Stimulated activated CD8-positive, alpha-beta memory T cell treated with anti-CD3 and anti-CD28 coated beads, Interleukin-7, amount 100 ng/mL, for 1 hour (primary cell): ENCODE data around the gene RNF34.
A peak's percentile ranks its signal among the peaks of the same experiment; 100 is the strongest.

ENCODE experiments used
- DNase-seq, 2 donors: peaks; one replicate each; pipeline ENCODE4 v3.0.0-alpha.2; 2020; ENCODE audit warnings: low read depth in 2 of 2

RNF34 gene

DNA sequence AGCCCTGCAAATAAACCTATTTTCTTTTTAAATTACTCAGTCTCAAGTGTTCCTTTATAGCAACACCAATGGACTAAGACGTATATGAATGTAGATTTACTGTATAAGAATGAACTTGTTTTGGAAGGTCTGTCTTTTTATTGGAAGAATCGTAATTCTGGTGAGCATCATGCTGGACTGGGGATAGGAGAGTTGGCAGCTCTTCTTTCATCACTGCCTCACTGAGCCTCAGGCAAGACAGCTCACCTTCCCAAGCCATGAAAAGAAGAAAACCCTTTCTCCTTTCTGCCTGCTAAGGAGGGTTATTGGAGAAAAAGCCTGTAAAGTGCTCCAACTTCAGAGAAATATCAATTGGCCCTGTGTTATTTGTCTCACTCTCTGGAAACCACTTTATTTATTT lies 9.1 kb upstream of the RNF34 start:
- DNase-seq: no peak

DNA sequence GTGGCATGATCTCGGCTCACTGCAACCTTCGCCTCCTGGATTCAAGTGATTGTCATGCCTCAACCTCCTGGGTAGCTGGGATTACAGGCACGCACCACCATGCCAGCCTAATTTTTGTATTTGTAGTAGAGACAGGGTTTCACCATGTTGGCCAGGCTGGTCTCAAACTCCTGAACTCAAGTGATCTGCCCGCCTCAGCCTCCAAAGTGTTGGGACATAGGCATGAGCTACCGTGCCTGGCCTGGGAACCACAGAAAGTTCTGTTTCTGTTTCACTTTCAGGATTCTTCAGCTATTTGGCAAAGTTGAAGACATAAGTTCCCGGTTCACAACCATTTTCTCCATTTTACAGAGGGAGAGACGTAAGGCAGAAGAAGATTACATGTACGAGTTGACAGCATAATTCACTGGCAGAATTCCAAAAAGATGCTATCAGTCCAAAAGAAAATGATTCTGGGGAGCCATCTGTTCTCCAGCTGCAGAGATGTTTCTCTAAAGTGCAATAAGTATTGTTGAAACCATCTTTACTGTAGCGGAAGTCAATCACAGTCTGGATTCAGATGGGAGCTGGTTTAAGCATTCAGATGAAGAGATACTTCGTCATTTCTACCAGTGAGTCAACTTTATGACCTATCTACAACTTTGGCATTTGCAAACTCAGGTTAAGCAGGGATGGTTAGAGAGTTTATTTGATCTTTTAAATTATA lies 8.1 kb upstream of the RNF34 start:
- no peak for DNase-seq

DNA sequence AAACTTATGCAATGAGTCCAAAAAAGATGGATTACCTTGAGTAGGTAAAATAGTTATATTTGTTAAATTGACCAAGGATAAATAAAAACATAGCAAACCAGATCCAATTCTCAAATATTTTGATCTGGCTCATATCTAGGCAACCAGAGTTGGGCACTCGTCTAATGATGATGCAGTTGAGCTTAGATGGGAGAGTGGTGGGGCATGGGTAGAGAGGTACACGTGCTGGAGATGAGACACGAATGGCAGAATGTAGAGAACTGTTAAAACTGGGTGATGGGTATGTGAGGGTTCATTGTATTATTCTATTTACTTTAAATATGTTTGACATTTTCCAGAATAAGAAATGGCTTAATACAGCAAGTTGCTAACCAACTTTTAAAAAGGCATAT lies 7.6 kb upstream of the RNF34 start:
- no peak for DNase-seq

DNA sequence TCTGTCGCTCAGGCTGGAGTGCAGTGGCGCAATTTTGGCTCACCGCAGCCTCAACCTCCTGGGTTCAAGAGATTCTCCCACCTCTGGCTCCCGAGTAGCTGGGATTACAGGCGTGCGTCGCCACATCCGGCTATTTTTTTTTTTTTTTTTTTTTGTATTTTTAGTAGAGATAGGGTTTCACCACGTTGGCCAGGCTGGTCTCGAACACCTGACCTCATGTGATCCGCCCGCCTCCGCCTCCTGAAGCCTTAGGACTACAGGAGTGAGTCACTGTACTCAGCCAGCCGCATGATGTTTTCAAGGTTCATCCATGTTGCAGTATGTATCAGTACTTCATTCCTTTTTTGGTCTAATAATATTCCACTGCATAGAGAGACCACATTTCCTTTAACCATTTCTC lies 2.4 kb upstream of the RNF34 start:
- no peak for DNase-seq

DNA sequence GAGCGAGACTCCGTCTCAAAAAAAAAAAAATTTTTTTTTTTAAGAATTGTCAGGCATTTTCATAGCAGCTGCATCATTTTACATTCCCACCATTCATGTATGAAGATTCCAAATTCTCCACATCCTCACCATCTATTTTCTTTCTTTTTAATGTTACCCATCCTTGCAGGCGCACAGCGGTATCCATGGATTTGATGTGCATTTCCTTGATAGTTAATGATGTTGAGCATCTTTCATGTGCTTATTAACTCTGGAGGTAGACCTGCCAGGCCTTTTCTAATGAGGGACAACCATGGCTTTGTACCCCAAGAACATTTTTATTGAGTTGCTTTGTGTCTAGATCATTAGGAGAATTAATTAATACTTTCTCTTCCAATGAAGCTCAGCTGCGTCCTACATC lies 1.6 kb upstream of the RNF34 start:
- DNase-seq: no peak

DNA sequence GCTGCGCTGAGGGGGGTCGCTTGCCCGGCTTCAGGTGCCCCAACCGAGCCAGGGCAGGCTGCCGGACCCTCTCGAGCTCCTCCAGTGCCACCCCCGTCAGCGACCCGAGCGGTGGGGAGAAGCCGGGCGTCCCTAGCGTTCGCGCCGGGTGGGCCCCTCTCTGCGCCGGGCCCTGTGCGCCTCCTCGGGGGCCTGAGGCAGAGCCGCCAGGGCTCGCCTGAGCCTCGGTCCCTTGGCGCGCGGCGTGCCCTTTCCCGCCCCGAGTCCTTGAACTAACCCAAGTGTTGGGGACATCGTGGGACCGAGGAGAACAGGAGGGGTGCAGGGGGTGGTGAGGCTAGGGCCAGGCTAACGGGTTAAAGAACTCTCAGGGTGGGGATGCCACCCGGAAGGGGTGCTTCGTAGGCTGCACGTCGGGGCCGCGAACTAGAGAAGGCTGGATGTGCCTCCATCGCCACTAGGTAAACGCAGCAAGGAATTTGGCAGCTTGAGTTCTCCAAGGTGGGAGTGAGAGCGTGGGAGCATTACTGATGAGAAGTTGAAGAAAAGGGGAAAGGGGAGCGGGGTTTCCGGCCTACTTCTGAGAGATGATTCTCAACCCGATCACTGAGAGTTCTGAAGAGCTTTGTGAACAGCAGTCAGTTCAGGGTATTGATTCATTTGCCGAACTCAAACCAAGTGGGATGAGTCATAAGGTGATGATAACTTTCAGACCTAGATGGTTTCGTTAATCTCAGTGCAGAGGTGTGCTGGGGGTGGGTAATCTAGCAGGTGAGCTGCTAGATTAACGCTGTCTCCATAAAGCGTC lies 618 bp downstream of the RNF34 start:
- peak; percentile 14 to 20 for DNase-seq

DNA sequence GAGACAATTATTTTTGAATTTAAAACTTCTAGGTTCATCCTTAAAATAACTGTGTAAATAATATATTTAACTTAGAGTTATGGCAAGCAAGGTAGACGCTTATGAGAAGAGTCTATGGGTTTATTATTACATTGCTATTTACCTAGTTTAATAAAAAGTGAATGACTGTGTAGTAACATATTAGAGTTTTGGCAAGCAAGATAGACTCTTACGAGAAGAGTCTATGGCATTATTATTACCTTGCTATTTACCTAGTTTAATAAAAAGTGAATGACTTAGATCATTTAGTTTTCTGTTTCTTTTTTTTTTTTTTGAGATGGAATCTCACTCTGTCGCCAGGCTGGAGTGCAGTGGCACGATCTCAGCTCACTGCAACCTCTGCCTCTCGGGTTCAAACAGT lies 3.8 kb downstream of the RNF34 start:
- no peak for DNase-seq

DNA sequence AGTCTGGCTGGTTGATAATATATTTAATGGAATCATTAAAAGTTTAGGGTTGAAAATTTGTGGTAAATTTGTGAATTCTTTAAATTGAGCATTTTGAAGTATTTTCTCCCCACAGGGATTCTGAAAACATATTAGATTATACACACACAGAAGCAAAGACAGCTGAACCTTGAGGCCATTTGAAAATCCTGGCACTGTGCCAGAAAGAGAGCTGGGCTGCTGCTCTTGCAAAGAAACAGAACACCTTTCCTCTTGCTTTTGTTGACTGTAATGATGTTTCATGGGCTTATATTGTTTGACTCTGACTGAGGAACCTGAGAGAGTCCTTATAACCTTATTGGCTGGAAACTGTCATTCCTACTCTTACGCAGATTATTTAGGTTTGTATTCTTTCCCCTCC lies 4.8 kb downstream of the RNF34 start:
- DNase-seq: no peak

DNA sequence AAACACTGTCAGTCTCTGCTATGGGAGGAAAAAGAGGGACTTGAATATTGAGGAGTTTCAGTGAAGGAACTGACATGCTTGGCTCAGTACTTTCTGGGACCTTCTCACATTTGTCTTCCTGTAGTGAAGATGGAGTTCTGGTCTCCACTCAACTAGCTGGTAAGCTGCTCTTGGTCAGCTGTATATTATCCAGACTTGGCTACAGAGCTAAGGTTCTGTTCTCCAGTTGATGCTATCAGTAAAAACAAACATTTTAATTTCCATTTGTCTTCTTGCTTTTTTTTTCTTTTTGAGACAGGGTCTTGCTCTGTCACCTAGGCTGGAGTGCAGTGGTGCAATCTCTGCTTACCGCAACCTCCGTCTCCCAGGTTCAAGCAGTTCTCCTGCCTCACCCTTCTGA lies 5.3 kb downstream of the RNF34 start:
- no peak for DNase-seq

DNA sequence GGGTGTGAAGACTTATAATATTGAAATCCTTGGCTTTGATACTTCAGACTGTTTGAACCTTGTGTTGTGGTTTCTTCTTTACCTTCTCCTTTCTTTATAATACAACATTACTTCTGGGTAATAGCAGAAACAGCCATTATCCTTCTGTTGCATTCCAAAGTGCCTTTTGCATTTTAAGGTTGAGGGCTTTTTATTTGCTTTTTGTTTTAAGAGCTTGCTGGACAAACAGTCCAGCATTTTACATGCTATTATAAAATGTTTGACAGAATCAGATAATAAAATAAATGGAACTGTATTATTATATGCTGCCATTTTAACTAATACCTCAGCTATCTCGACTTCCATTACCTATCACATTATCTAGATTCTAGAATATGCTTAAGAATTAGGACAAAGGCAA lies 14.0 kb downstream of the RNF34 start:
- DNase-seq: no peak

DNA sequence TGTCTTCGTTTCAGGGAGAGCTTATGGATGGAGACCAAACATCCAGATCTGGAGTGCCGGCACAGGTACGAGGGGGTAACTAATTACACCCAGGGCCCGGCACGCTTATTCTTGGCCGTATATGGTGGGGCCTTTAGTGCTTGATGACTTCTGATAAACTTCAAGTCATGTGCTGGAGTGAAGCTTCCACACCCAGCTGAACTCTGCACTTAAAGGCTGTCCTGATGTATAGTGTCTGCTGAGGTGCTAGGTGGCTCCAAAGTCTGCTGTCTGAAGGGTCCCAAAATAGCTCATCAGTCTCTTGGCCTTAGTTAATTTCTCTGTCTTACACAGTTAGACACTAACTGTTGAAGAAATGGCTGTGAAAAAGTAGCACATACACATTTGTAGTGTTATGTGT lies 17.9 kb downstream of the RNF34 start:
- DNase-seq: no peak

DNA sequence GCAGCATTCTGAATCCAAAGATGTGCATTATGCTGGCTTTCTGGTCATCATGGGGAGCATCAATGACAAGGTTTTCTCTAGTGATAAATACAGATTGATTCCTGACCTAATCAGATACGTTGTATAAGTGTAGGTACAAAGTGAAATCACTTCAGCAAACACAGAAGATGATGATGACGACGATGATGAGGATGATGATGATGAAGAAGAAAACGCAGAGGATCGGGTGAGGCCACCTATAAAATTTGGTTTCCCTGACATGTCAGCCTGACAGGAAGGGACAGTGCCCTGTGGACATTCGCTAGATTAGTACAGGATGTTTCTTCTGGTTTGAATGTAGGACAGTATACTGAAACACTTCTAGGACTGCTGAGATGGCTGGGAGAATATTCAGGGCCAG lies 20.2 kb downstream of the RNF34 start:
- no peak for DNase-seq

DNA sequence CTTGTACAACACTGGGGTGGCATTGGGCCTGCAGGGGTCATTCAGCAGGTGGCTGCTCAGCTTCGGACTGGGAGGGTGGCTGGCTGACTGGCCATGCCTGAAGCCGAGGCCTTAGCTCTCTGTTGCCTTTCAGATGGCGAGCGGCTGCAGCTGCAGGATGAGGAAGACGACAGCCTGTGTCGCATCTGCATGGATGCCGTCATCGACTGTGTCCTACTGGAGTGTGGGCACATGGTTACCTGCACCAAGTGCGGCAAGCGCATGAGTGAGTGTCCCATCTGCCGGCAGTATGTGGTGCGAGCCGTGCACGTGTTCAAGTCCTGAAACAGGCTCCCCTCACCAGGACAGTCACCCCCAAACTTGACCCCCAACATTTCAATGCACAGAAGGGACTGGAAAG lies 23.3 kb downstream of the RNF34 start:
- no peak for DNase-seq

DNA sequence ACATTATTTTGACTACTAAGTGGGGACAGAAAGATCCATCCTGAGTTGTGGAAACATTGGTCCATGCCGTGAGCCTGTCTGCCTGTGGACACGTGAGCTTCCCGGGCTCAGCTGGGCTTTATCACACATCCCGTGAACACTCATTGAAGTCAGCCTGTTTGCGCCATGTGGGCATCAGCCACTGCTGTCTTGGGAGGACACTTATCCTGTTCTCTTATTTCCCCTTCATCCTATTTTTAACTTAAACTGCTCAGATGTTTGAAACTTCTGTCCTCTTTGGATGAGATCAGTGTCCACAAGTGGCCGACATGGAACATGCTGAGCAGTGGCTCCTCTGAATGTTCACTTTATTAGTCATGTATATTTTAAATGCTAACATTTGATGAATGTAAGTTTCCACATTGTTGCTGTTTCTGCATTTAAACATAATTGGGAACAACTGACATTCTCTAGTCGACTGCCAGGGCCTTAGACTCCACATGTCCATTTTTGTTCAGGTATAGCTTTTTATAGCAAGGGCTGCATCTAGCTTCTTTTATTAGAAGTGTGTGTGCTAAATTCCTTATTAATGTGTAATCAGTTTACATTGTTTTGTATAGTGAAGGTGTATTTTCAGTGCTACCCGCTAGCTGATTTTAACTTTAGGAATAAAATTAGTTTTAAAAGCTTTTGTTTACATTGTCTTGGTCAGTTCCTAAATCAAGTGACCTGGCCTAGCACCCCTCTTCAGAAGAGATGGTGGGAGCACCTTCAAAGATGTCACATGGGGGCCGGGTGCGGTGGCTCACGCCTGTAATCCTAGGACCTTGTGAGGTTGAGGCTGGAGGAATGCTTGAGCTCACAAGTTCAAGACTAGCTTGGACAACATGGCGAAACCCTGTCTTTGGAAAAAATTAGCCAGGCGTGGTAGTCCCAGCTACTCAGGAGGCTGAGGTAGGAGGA lies 24.0 kb downstream of the RNF34 start:
- no peak for DNase-seq

DNA sequence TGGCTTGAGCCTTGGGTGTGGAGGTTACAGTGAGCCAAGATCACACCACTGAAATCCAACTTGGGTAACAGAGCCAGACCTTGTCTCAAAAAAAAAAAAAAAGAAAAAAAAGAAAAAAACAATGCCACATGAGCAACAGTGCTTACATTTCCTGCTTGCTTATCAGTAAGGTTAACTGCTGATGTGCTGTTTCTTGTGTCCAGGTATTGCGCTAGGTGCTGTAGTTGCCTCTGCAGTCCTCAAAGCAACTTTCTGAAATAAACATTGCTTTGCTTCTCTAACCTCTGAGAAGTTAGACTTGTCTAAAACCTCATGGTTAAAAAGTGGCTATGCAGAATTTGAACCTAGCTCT lies 24.7 kb downstream of the RNF34 start:
- no peak for DNase-seq

DNA sequence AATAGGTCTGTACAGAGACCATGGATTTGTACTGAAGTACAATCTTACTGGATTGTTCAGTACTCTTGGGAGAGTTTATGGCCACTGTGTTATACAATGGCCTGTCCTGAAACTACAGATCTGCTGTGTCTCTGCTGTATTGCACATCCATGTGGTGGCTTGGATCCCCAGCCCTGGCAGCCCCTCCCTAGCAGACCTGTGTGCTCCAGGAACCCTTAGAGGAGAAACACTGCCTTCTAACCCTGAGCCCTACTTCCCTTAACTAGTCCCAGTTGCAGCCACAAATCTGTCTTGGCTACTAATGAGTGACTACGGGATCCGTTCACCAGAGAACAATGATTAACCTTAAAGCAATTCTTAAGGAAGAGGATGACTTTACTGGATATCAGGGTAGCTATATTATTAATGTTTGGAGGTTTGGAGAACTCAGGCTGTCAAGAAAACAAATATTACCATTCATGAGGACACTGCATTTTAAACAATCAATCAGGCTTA lies 27.7 kb downstream of the RNF34 start:
- no peak for DNase-seq

DNA sequence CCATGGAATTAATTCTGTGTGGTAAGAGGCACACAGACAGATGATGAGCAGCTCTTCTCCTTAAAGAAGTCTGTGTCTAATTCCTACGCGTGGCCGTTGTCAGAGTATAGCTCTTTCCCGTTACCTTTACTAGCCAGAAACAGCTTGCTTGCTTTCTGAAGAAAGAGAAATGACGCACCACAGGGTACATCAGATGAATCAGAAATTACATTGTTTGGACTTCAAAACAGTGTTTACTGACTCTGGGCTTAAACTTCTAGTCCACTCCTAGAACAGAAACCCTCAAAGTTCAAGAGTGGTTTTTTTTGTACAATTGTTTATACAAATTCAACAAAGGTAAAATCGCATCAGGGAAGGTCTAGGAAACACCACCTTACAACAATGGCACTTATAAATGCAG lies 29.0 kb downstream of the RNF34 start:
- DNase-seq: no peak

DNA sequence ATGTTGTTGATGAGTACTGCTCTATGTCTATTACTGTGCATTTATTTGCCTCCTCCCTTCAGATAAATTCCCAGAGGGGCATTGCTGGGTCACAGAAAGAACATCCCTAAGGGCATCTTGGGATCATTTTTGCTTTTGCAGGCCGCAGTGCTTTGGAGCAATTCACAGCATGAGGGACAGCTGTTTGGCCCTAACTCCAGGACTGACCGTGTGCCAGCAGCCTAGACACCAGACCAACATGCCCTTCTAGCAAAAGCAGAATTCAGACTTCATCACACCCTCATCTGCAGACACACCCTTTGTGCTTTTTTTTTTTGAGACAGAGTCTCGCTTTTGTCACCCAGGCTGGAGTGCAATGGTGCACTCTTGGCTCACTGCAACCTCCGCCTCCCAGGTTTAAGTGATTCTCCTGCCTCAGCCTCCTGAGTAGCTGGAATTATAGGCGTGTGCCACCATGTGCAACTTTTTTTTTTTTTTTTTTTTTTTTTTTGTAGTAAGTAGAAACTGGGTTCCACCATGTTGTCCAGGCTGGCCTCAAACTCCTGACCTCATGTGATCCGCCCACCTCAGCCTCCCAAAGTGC lies 31.0 kb downstream of the RNF34 start:
- DNase-seq: no peak

DNA sequence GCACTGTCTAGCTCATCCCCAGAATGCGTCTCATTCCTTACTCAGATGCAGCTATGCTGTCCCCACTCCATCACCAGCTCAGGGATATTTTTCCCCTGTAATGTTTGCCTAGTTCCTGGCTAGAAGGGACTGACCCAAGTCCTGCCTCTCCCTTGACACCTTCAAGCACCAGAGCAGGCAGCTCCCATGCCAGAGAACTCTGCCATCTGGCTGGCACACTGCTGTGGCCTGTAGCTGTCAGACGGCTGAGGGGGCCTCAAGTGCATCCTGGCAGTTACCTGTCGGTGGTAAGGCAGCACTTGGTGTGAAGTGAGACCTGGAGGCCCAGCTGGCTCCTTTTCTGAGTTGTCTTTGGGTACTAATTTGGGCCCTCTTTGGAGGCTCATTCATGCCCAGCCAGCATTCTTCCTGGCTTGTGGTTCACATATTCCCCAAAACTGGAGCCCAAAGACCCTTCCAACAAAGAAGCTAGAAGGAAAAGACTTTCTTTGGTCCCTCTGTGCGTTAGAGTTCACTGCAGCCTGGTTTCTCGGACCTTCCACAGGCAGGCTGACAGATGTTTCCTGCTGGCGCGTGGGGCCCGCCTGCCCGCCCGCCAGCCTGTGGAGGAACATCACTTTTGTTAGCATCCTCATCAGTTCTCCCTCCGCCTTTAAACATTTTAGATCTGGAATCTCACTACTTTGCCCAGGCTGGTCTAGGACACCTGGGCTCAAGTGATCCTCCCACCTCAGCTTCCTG lies 33.0 kb downstream of the RNF34 start:
- no peak for DNase-seq

DNA sequence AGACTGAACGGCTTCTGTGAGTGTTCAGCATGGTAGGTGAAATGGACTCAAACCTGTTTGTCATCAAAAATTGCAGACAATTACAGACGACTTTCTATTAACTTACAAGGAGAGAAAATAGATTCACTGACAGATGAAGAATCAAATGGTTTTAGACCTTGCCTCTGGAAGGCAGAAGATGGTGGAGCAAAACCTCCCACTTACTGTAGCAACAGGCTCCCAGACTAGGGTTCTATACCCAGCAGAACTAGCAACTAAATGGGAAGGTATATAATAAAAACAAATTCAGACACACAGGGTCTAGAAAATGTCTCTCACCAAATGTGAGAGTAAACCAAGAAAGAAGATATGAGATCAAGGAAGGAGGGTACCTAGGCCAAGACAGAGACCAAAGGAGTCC lies 36.8 kb downstream of the RNF34 start:
- DNase-seq: no peak

DNA sequence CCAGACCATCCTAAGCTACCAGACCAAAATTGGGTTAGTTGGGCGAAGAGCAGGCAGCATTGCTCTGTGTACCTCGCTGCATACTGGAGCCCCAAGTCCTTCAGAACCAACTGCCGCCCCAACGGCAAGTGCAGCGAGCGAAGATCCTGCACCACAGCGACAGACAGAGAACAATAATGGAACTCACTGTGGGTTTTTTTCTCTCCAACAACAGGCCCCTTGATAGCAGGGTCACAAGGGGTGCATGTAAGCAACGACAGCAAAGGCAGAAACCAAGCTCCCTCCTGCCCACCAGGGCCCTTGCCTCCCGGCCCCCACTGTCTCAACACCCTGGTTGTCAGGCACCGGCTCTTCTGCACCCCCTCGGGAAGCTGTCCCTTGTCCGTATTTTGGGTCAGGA lies 39.0 kb downstream of the RNF34 start:
- DNase-seq: no peak
